ENCODE results near the gene SEMA4G.

The SEMA4G gene

DNA sequence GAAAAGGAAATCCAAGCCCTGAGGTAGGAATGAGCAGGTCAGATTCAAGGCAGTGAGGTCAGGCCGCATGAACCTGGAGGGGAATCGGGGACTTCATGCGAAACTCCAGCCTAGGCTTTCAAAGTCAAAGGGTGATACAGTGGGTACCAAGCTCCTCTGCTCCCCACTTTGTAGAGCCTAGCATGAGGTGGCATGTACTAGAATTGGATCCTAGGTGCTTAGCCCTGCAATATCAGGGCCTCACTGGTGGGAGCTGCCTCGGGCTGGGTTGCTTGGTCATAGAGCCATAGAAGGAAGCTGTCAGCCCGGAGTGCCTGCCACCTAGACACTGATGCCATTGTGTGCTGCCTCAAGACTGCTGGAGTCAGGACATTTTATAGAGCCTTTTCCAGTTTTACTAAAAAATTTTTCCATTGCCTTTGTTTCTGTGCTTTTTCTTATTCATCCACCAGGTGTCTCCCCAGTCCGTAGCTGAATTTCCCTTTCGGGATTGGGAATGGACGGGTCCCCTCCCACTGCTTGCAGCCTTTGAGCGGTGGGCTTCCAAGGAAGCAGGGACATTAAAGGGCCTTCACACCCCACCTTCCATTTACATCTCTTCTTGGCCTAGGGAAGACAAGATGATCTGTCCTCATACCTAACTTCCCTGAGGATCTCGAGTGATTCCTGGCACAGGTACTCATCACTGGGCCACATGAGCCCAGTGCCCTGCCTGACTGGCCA, 24.8 kb downstream of the SEMA4G start:
- DNase-seq: no peak

DNA sequence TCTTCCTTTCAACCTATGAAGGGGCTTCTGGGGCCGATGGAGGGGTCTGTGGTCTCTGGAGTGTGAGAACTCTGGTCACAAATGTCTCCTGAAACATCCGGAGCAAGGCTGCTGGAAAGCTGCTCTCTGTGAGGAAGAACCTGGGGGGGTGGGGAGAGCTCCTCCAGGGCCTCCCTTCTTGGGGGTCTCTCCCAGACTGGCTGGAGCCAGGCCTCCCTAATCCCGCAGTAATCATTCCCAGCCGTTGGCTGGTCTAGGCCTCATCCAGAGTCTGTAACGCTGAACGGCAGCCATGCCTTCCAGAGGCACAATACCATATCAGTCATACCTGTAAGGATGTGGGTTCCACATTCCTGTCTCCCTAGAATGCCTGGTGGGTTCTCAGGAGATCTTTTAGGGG, 25.9 kb downstream of the SEMA4G start:
- DNase-seq: no peak

GRCh38 chr10:100996678-100997359, 27.5 kb downstream of the SEMA4G start:
- DNase-seq: no peak

- peak; percentile 55 for DNase-seq
These were observed 28.3 kb downstream of the SEMA4G start for GRCh38 chr10:100997360-100998182.

DNA sequence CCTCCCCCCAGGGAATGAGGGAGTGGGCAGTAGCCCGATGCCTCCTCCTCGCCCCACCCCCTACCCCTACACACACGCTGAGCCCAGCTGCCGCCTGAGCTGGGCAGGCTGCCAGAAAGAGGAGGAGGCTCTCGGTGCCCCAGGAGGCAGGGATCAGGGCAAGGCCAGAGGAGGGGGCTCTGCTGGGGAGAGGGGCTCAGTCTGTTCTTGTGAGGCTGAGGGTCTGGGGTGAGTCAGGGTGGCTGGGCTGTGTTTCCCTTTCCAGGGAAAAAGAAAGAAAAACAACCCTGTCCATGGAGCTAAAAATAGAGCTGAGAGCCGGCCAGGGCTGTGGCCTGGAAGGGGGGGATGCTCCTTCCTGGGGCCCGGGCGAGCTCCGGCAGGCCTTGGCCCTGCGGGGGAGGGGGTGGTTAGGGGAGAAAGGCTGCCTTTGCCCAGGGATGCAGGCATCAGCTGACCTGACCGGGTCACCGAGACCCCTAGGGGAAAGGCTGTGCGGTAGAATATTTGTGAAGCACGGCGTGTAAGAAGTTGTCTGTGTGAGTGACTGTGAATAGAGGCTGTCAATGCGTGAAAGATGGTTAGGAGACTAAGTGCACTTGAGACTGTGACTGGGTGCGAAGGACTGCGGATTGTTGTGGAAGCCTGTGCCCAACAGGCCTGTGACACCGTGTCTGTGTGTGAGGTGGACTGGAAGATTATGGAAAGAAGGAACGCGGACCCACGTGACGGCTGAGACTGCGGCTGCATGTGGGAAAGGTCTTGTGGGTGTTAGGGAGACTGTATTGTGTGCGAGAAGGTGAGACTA, 29.1 kb downstream of the SEMA4G start:
- peak; percentile 43 for DNase-seq

- peak; percentile 72 for DNase-seq
These were observed 29.9 kb downstream of the SEMA4G start for GRCh38 chr10:100998991-100999741.

- DNase-seq: no peak
These were observed 30.4 kb downstream of the SEMA4G start, which contains the start of gene LZTS2 for GRCh38 chr10:100999742-101000126. Gene LZTS2, plus strand, starts transcription at chr10:100999808. Its CDS starts 2,731 bp downstream, at chr10:101002539.

- DNase-seq: no peak
These were observed 31.0 kb downstream of the SEMA4G start for GRCh38 chr10:101000127-101000914.

DNA sequence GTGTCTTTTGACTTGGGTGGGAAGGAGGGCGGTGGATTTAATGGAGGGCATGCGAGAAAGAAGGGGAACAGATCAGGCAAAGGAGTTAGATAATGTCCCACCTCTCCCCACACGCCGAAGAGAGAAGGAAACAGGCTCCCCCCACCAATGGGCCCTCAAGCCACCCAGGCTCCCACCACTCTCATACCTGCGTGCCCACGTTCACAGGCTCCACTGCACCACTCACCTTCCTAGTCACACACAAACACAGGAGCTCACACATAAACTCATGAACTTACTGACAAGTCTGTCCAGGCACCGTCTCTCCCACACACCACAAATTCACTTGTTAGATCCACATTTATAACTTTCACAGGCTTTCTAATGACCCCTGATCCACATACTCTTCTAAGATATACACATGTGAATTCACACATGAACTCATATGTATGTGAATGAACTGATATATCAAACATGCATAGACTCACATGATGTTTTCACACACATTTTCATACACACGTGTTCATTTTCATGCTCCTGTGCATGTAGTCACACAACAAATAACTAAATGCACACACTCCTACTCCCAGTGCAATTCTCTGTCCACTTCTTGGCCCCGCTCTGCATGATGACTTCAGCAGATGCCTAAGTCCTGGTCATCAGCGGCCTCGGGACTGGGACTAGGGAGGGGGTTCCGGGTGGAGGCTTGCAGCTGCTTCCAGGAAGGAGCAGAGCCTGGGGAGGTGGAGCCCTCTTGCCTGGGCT, 31.8 kb downstream of the SEMA4G start:
- no peak for DNase-seq

GRCh38 chr10:101001659-101002035, 32.3 kb downstream of the SEMA4G start:
- DNase-seq: no peak

DNA sequence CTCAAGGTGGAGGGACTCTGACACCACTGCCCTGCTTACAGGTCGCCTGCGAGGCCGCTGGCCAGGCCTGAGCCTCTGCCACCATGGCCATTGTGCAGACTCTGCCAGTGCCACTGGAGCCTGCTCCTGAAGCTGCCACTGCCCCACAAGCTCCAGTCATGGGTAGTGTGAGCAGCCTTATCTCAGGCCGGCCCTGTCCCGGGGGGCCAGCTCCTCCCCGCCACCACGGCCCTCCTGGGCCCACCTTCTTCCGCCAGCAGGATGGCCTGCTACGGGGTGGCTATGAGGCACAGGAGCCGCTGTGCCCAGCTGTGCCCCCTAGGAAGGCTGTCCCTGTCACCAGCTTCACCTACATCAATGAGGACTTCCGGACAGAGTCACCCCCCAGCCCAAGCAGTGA, 33.2 kb downstream of the SEMA4G start:
- DNase-seq: no peak

GRCh38 chr10:101003639-101004206, 34.4 kb downstream of the SEMA4G start:
- DNase-seq: no peak

DNA sequence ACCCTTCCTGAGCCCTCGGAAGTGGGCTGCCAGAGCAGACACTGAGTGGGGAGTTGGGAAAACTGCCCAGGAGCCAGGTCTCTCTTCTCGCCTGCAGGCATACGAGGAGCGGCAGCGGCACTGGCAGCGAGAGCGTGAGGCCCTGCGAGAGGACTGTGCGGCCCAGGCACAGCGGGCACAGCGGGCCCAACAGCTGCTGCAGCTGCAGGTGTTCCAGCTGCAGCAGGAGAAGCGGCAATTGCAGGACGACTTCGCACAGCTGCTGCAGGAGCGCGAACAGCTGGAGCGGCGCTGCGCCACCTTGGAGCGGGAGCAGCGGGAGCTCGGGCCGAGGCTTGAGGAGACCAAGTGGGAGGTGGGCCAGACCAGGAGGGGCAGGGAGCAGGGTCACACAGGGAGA, 36.1 kb downstream of the SEMA4G start:
- DNase-seq: no peak

DNA sequence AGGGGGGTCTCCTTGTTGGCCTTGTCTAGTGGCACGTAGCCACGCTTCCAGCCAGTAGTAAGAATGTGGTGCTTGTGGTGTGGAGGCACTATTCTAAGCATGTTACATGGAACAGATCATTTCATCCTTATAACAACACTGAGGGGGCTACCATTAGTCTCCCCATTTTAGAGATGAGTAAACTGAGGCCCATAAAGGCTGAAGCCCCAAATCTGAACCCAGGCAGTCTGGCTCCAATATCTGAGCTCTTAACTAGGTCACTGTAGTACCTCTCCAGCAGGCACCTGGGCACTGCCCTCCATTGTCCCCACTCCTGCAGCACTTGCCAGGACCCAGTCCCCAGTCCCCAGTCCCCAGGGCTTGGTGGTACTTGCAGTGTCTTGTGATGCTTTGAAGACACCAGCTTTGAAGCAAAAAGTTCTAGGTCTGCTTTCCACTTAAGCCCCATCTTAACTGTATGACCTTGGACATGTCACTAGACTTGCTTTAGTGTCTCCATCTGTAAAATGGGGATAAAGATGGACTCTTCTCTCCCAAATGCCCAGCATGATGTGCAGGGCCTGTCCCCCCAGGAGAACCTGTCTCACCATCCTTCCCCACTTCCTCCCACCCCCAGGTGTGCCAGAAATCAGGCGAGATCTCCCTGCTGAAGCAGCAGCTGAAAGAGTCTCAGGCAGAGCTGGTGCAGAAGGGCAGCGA, 36.7 kb downstream of the SEMA4G start:
- no peak for DNase-seq

GRCh38 chr10:101006593-101007098, 37.3 kb downstream of the SEMA4G start:
- DNase-seq: no peak

- no peak for DNase-seq
These were observed 37.9 kb downstream of the SEMA4G start for GRCh38 chr10:101007099-101007711.

DNA sequence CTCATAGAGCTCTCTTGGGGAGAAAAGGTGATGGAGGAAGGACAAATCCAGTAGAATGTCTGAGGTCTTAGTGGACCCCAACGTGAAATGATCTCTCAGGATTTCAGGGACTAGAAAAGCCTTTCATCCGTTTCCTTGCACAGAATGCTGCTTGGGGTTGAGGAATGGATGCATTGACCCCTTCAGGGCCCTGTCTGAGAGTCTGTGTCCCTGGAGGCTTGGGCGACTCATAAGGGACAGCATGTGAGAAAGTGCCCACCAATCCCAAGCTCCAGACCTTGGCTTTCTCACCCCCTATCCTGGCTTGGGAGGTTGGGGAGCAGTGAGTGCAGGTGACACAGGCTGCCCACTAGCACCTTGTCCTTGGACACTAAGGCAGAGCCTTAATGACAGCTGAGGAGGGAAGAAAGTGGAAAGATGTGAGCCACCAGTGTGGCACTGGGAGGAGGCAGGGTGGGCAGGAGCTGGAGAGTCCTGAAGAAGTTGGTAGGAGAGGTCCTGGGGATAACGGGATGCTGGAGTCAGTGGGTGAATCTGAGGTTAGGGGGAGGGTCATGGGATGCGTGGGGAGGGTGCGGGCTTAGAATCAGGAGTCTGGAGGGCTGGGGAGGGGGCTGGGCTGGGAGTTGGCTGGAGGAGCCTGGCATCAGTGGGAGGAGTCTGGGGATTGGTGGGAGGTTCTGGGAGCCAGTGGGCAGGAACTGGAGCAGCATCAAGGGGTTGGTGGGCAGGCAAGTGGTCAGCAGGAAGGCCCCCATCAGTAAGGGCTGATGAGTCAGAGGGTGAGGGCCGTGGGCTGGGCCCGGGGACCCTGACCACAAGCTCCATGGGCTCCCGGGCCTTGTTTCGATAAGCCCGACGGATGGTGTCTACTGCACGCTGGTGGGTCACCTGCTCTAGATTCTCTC, 38.9 kb downstream of the SEMA4G start:
- no peak for DNase-seq

Data from activated T-cell treated with anti-CD3 and anti-CD28 coated beads for 4 hours (primary cell).